ENCODE data around the gene SPRR2G.
"Not testable (repeated sequence)": the region's sequence is repeated elsewhere in the genome, so short reads cannot be mapped to it uniquely, and the experiment has no call there.

Gene SPRR2G

GRCh38 chr1:153150846-153151245 is at the start of gene SPRR2G:
SPRR2G (minus strand) TSS chr1:153150890; CDS start chr1:153150110, 780 bp downstream.
- Mint-ChIP-seq H3K27ac (no peak within 1 kb of the TSS), H3K4me3 (no peak within 1 kb of the TSS), H3K4me1 (no peaks in the 10 kb centered on the region), H3K36me3 (no peaks in the 10 kb centered on the region), H3K27me3 (peaks cover 5% of the 10 kb centered on the region), H3K9me3 (no peaks in the 10 kb centered on the region)
- CTCF ChIA-PET = no interaction called here
- no peak for DNase-seq

GRCh38 chr1:153195216-153195615 is 44.5 kb upstream of the SPRR2G start:
- Mint-ChIP-seq H3K27me3 (peaks cover 46% of the 10 kb centered on the region), H3K36me3 (no peaks in the 10 kb centered on the region), H3K4me3 (no peak overlapping the region), H3K9me3 (no peaks in the 10 kb centered on the region), H3K27ac (no peak overlapping the region), H3K4me1 (no peaks in the 10 kb centered on the region)
- CTCF ChIA-PET = interaction anchor here (0.7 kb wide), 1 partner anchor 93 kb away, joined by 3 read pairs; no protein-coding TSS in a partner anchor
- DNase-seq = no peak

- Mint-ChIP-seq H3K4me1 (no peaks in the 10 kb centered on the region), H3K4me3 (no peak overlapping the region), H3K36me3 (no peaks in the 10 kb centered on the region), H3K27me3 (peaks cover 50% of the 10 kb centered on the region), H3K27ac (no peak overlapping the region), H3K9me3 (no peaks in the 10 kb centered on the region)
- CTCF ChIA-PET = no interaction called here
- no peak for DNase-seq
Observed at GRCh38 chr1:153194331-153195050, 43.8 kb upstream of the SPRR2G start.

- no peaks in the 10 kb centered on the region for H3K9me3 Mint-ChIP-seq
- no peak overlapping the region for H3K27ac Mint-ChIP-seq
- H3K27me3 Mint-ChIP-seq = peaks cover 39% of the 10 kb centered on the region
- DNase-seq = no peak
- H3K4me1 Mint-ChIP-seq = no peaks in the 10 kb centered on the region
- H3K4me3 Mint-ChIP-seq = no peak overlapping the region
- H3K36me3 Mint-ChIP-seq = no peaks in the 10 kb centered on the region
- CTCF ChIA-PET = interaction anchor here (0.7 to 1.6 kb wide), 3 partner anchors 21 to 539 kb away, joined by 3 to 6 read pairs (median 4); no protein-coding TSS in a partner anchor
Observed at GRCh38 chr1:153192697-153193096, 42.0 kb upstream of the SPRR2G start.

DNA sequence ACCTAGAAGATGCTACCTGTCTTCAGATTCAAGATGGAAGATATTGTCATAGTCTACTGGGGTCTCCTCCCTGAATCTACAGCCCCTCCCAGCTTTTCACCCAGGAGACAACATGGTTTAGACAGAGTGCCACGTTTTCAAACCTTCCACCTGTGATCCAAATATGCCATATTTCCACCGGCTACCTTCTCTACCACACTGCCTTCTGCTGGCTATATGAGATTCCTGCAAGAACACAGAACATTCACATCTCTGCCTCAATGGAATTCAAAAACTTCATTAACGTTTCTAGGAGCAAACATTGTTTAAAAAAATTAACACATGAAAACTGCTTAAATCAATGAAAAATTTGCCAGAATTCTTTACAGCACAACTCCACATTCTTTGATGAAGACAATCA is 39.7 kb upstream of the SPRR2G start:
- H3K4me1 Mint-ChIP-seq = no peaks in the 10 kb centered on the region
- H3K27ac Mint-ChIP-seq = no peak overlapping the region
- peaks cover 3% of the 10 kb centered on the region for H3K9me3 Mint-ChIP-seq
- DNase-seq = no peak
- CTCF ChIA-PET = no interaction called here
- H3K36me3 Mint-ChIP-seq = no peaks in the 10 kb centered on the region
- no peak overlapping the region for H3K4me3 Mint-ChIP-seq
- peaks cover 35% of the 10 kb centered on the region for H3K27me3 Mint-ChIP-seq

DNA sequence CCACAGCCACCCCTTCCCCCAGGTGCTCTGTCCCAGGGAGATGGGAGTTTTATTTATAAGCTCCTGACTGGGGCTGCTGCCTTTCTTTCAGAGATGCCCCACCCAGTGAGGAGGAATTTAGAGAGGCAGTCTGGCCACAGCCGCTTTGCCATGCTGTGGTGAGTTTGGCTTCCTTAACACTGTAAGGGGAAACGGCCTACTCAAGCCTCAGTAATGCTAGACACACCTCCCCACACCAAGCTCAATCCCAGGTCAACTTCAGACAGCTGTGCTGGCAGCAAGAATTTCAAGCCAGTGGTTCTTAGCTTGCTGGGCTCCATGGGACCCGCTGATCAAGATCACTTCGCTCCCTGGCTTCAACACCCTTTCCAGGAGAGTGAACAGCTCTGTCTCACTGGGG is 37.6 kb upstream of the SPRR2G start:
- H3K27ac Mint-ChIP-seq, H3K9me3 Mint-ChIP-seq, H3K4me1 Mint-ChIP-seq, DNase-seq, CTCF ChIA-PET, H3K36me3 Mint-ChIP-seq, H3K4me3 Mint-ChIP-seq: not testable (repeated sequence)
- H3K27me3 Mint-ChIP-seq = peaks cover 17% of the 10 kb centered on the region

GRCh38 chr1:153180556-153180955 is 29.9 kb upstream of the SPRR2G start:
- no peak overlapping the region for H3K27ac Mint-ChIP-seq
- no peak for DNase-seq
- H3K9me3 Mint-ChIP-seq = no peaks in the 10 kb centered on the region
- no peaks in the 10 kb centered on the region for H3K4me1 Mint-ChIP-seq
- no peaks in the 10 kb centered on the region for H3K36me3 Mint-ChIP-seq
- no peak overlapping the region for H3K4me3 Mint-ChIP-seq
- H3K27me3 Mint-ChIP-seq = no peaks in the 10 kb centered on the region
- CTCF ChIA-PET = no interaction called here

DNA sequence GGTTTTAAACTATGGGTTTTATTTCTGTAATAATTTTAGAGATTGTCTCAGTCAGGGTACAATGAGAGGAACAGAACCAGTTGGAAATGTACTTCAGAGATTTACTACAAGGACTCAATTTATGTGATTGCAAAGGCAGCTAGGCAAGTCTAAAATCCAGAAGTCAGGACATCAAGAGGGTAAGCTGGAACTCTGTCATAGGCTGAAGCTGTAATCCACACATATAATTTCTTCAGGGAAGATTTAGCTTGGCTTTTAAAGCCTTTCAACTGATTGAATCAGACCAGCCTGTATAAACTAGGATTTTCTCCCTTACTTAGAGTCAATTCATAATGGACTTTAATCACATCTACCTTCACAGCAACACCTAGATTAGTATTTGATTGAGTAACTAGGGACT is 28.2 kb upstream of the SPRR2G start:
- Mint-ChIP-seq H3K36me3 (no peaks in the 10 kb centered on the region), H3K9me3 (no peaks in the 10 kb centered on the region), H3K27me3 (no peaks in the 10 kb centered on the region), H3K4me1 (no peaks in the 10 kb centered on the region), H3K27ac (no peak overlapping the region), H3K4me3 (no peak overlapping the region)
- CTCF ChIA-PET = no interaction called here
- no peak for DNase-seq

DNA sequence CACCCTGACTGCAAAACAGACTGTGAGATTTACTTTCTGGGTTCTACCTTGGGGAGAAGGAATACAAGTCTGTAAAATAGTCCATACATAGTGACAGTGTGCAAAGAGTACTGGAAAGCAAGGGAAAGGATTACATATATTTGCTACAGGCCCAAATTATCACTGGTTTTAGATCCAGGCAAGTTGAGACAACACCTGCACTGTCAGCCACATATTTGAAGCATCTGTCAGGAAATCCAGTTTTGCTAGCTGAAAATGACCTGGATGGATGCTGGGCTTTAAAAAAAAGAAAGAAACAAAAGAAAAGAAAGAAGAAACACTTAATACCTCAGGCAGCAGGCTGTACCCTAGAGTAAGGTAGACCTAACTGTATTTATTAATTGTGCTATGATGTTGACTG is 23.9 kb upstream of the SPRR2G start:
- no peak for DNase-seq
- Mint-ChIP-seq H3K36me3 (no peaks in the 10 kb centered on the region), H3K4me3 (no peak overlapping the region), H3K27me3 (peaks cover 6% of the 10 kb centered on the region), H3K27ac (no peak overlapping the region), H3K9me3 (no peaks in the 10 kb centered on the region), H3K4me1 (no peaks in the 10 kb centered on the region)
- CTCF ChIA-PET = no interaction called here

- no peak overlapping the region for H3K27ac Mint-ChIP-seq
- DNase-seq = no peak
- peaks cover 14% of the 10 kb centered on the region for H3K27me3 Mint-ChIP-seq
- CTCF ChIA-PET = no interaction called here
- no peaks in the 10 kb centered on the region for H3K36me3 Mint-ChIP-seq
- H3K4me3 Mint-ChIP-seq = no peak overlapping the region
- H3K4me1 Mint-ChIP-seq = no peaks in the 10 kb centered on the region
- H3K9me3 Mint-ChIP-seq = no peaks in the 10 kb centered on the region
Observed at GRCh38 chr1:153168686-153169085, 18.0 kb upstream of the SPRR2G start.

DNA sequence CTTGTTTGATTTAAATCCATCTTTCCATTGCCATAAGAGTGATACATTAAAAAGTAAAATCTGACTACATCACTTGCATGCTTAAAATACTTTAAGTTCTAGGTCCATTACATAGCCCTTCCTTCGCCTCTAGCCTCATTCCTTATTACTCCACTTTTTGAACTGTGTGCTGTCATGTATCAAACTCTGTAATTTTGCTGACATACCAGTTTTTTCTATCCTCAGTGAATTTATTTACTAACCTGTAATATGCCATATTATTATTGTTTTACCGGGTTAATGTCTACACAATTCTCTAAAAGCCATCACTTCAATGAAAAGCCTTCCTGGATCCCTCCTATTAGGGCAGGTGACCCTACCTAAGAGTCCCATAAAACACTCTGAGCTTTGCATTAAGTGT is 4.9 kb upstream of the SPRR2G start:
- Mint-ChIP-seq H3K4me1 (no peaks in the 10 kb centered on the region), H3K9me3 (peaks cover 7% of the 10 kb centered on the region), H3K27me3 (peaks cover 4% of the 10 kb centered on the region), H3K36me3 (no peaks in the 10 kb centered on the region), H3K27ac (no peak overlapping the region), H3K4me3 (no peak overlapping the region)
- DNase-seq = no peak
- CTCF ChIA-PET = no interaction called here

GRCh38 chr1:153152481-153152880 is 1.8 kb upstream of the SPRR2G start:
- no peak overlapping the region for H3K4me3 Mint-ChIP-seq
- CTCF ChIA-PET = no interaction called here
- H3K9me3 Mint-ChIP-seq = no peaks in the 10 kb centered on the region
- H3K27ac Mint-ChIP-seq = no peak overlapping the region
- no peak for DNase-seq
- H3K4me1 Mint-ChIP-seq = no peaks in the 10 kb centered on the region
- H3K27me3 Mint-ChIP-seq = peaks cover 5% of the 10 kb centered on the region
- H3K36me3 Mint-ChIP-seq = no peaks in the 10 kb centered on the region

DNA sequence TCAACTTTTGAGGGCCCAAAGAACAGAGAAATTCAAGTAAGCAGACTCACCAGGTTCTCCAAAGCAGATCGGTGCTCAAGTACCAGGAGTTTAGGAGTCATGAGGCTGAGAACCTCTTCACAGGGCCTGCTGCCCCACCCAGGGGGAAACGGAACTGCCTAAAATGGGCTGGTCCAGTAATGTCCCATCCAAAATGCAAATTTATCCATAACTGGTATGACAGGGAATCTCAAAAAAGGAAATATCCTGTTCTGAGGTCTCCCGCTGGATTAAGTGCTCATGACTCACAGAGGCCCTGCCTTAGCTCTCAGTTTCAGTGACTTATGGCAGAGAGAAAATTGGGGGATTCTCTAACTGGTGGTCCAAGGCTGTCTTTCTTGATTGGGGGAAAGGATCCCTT is 9.3 kb downstream of the SPRR2G start:
- Mint-ChIP-seq H3K36me3 (no peaks in the 10 kb centered on the region), H3K27ac (no peak overlapping the region), H3K9me3 (no peaks in the 10 kb centered on the region), H3K4me3 (no peak overlapping the region), H3K27me3 (peaks cover 23% of the 10 kb centered on the region), H3K4me1 (no peaks in the 10 kb centered on the region)
- CTCF ChIA-PET = no interaction called here
- DNase-seq = no peak

DNA sequence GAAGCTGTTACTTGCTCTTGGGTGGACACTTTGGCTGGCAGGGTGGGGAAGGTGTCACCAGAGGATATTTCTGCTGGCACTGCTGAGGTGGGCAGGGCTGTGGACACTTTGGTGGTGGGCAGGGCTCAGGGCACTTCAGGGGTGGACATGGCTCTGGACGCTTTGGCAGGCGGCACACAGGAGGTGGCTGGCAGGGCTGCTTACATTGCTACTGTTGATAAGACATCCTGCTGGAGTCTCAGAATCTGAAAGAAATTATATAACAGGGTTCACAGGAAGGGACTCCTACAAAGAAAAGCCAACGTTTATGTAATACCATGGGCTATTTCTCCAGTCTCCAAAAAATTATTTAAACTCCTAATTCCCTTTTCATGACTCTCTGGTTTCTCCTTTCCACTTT is 10.2 kb downstream of the SPRR2G start:
- H3K4me1 Mint-ChIP-seq = no peaks in the 10 kb centered on the region
- CTCF ChIA-PET = no interaction called here

DNA sequence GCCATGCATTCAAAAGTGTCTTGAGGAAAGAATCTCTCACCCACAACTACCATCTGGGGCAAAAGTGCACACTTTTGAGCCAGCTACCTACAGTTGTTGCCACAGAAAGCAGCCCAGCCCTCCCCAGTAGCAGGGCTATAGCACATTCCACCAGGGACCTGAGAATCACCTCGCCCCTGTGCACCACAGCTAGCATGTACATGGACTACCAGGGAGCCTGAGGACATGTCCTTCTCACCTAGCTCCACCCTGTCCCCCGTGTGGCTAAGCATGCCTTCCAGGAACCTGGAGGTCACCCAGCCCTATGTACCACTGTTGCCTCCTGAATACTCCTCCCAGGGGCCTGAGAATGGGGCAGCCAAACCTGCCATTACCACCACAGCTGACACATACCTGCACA is 16.9 kb downstream of the SPRR2G start:
- Mint-ChIP-seq H3K36me3 (no peaks in the 10 kb centered on the region), H3K4me1 (no peaks in the 10 kb centered on the region), H3K27ac (no peak overlapping the region), H3K27me3 (peaks cover 13% of the 10 kb centered on the region), H3K4me3 (no peak overlapping the region), H3K9me3 (no peaks in the 10 kb centered on the region)
- CTCF ChIA-PET = no interaction called here
- no peak for DNase-seq

More for the DNA sequence above, 10.2 kb downstream of the SPRR2G start:
- Mint-ChIP-seq H3K27ac (no peak overlapping the region), H3K27me3 (peaks cover 22% of the 10 kb centered on the region), H3K9me3 (no peaks in the 10 kb centered on the region), H3K36me3 (no peaks in the 10 kb centered on the region), H3K4me3 (no peak overlapping the region)
- no peak for DNase-seq

DNA sequence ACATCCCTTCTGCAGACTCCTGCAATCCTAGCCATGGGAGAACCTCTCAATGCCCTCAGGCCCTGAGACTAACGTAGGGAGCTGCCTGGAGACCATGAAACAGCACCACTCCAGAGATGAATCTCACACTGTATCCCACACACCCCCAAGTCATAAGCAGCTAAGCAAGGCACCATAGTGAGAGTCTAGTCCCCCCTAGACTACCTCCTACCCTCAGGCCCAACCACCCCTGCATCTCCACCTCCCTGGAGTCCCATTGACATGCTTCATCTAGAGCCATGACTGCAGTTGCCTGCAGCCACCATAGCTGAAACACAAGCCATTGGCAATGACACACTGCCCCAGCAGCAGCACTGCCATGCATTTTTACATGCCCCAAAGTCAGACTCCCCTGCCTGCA is 17.4 kb downstream of the SPRR2G start:
- H3K27ac Mint-ChIP-seq = no peak overlapping the region
- no peaks in the 10 kb centered on the region for H3K36me3 Mint-ChIP-seq
- H3K9me3 Mint-ChIP-seq = no peaks in the 10 kb centered on the region
- H3K4me1 Mint-ChIP-seq = no peaks in the 10 kb centered on the region
- no peak overlapping the region for H3K4me3 Mint-ChIP-seq
- no peak for DNase-seq
- CTCF ChIA-PET = no interaction called here
- H3K27me3 Mint-ChIP-seq = peaks cover 13% of the 10 kb centered on the region
